Gastrocnemius medialis (tissue), 4 donors: ENCODE data around the gene DDAH1.

ENCODE experiments used
- CTCF ChIP-seq, 5 experiments: fragments of 450-650 bp in 3 of 5; fragments of 200-600 bp in 2 of 5; sonication (generic) in 2 of 5; IDR thresholded peaks in 4 of 5; conservative IDR thresholded peaks in 1 of 5; 1 replicate in 4 of 5; 2 replicates in 1 of 5; pipeline ENCODE4 v1.5.1; 2016 to 2019; ENCODE audit warnings: antibody characterized with exemption in 5 of 5, mild to moderate bottlenecking in 3 of 5, moderate library complexity in 3 of 5
- POLR2A ChIP-seq, 2 donors: fragments of 450-650 bp; IDR thresholded peaks; one replicate each; pipeline ENCODE4 v1.6.1; 2017; ENCODE audit warnings: antibody characterized with exemption in 2 of 2, mild to moderate bottlenecking in 2 of 2, moderate library complexity in 2 of 2

- TF ChIP-seq POLR2A (IDR thresholded peaks at IDR 0.05), result no peak
- TF ChIP-seq CTCF (IDR thresholded peaks at IDR 0.05 in 4 of 5, conservative IDR thresholded peaks at IDR 0.05 in 1 of 5), result no peak
Observed at GRCh38 chr1:85490270-85490985, 25.5 kb upstream of the DDAH1 start.
